GM12878 (cell line): Measurements from ENCODE around the gene SLC66A1. TPM values are rescaled to one million over a fixed set of nuclear protein-coding genes. Genes with fewer than 3 reads are reported as not detected.

Experiments used
- ATAC-seq: fragments of 200-7000 bp; cut with Tn5 transposase; 3 replicates; pipeline ENCODE4 v1.9.1; 2020; ENCODE audit warnings: mild to moderate bottlenecking, moderate library complexity
- BruUV-seq: library from RNA; stranded (reverse); fragments of 400-500 nt; replicated peaks from 2 replicates; lab custom pipeline; 2021; lab: Mats Ljungman, UMichigan
- CTCF ChIA-PET: fragments of 300-600 bp; sonication (Branson Sonifier 250); formaldehyde crosslinking; extraction: SDS; loops from one replicate; lab custom pipeline; 2021; ENCODE audit warnings: inconsistent platforms; lab: Yijun Ruan, JAX
- POLR2A ChIA-PET: fragments of 350-600 bp; formaldehyde crosslinking; extraction: SDS; loops from one replicate; lab custom pipeline; 2021; ENCODE audit warnings: inconsistent platforms; lab: Charles Lee
- RAD21 ChIA-PET: fragments of 300-600 bp; sonication (Branson Sonifier 250); formaldehyde crosslinking; loops from one replicate; lab custom pipeline; 2023; ENCODE audit warnings: antibody characterized with exemption; ENCODE audit not compliant: unreplicated experiment; lab: Charles Lee
- SMC1A ChIA-PET: fragments of 300-600 bp; sonication (Branson Sonifier 250); formaldehyde crosslinking; loops from one replicate; lab custom pipeline; 2023; ENCODE audit not compliant: unreplicated experiment, uncharacterized antibody; lab: Charles Lee
- DNase-seq: peaks from one replicate; pipeline ENCODE4 v3.0.0-alpha.2; 2011; ENCODE audit warnings: low read depth, low spot score
- FAIRE-seq: peaks from 3 replicates; lab custom pipeline; 2011; peaks lifted over from hg19 to GRCh38; lab: Jason Lieb, UNC
- H2AFZ ChIP-seq: 2 replicates; pipeline ENCODE4 v1.6.0; 2011; ENCODE audit warnings: low read depth, low read length, control low read depth; ENCODE audit not compliant: control insufficient read depth
- H3K27ac ChIP-seq: 2 replicates; pipeline ENCODE4 v1.5.1; 2011; ENCODE audit warnings: control low read depth; ENCODE audit not compliant: control insufficient read depth, insufficient read depth
- H3K27me3 ChIP-seq, 2 experiments: replicated peaks in 1 of 2; 2 replicates each; pipeline versions ENCODE4 v1.6.0 to v1.6.1; 2011; ENCODE audit warnings: low read length in 1 of 2; ENCODE audit not compliant: control insufficient read depth in 2 of 2, insufficient read depth in 2 of 2
- H3K36me3 ChIP-seq, 2 experiments: 2 replicates each; pipeline ENCODE4 v1.5.1; 2011; ENCODE audit warnings: low read length in 1 of 2; ENCODE audit not compliant: control insufficient read depth in 2 of 2, insufficient read depth in 2 of 2
- H3K4me1 ChIP-seq: 2 replicates; pipeline ENCODE4 v1.6.1; 2011; ENCODE audit warnings: mild to moderate bottlenecking, low read length, moderate library complexity, mixed read lengths; ENCODE audit not compliant: control insufficient read depth, insufficient read depth
- H3K4me2 ChIP-seq: 2 replicates; pipeline ENCODE4 v1.6.0; 2011; ENCODE audit warnings: control low read depth; ENCODE audit not compliant: control insufficient read depth, insufficient read depth
- H3K4me3 ChIP-seq: fragments of 200-600 bp; sonication (generic); 2 replicates; pipeline ENCODE4 v1.5.1; 2016
- H3K79me2 ChIP-seq: 2 replicates; pipeline ENCODE4 v1.6.0; 2011; ENCODE audit warnings: low read length; ENCODE audit not compliant: control insufficient read depth, insufficient read depth
- H3K9ac ChIP-seq: 2 replicates; pipeline ENCODE4 v1.8.0; 2011; ENCODE audit warnings: low read length, control low read depth, mixed read lengths; ENCODE audit not compliant: control insufficient read depth, insufficient read depth
- H3K9me3 ChIP-seq: replicated peaks from 3 replicates; pipeline ENCODE4 v1.5.1; 2011; ENCODE audit warnings: mild to moderate bottlenecking, low read length; ENCODE audit not compliant: control insufficient read depth, insufficient read depth
- H4K20me1 ChIP-seq: 2 replicates; pipeline ENCODE4 v1.6.0; 2011; ENCODE audit not compliant: control insufficient read depth, insufficient read depth
- BCL11A ChIP-seq: IDR thresholded peaks from 2 replicates; pipeline ENCODE4 v1.6.1; 2011; ENCODE audit warnings: low read depth, low read length
- BHLHE40 ChIP-seq, 2 experiments: fragments of 450-650 bp in 1 of 2; IDR thresholded peaks; 2 replicates each; pipeline ENCODE4 v1.6.1; 2011 to 2017; ENCODE audit warnings: low read depth in 2 of 2, borderline replicate concordance in 1 of 2, improper control_type of control experiment in 1 of 2, low read length in 1 of 2, mild to moderate bottlenecking in 1 of 2
- KDM1A ChIP-seq: fragments of 200-600 bp; sonication (generic); IDR thresholded peaks from 2 replicates; pipeline ENCODE4 v1.6.1; 2016; ENCODE audit warnings: borderline replicate concordance
- MTA2 ChIP-seq: fragments of 450-650 bp; IDR thresholded peaks from 2 replicates; pipeline ENCODE4 v1.6.1; 2016; ENCODE audit warnings: low read depth, mild to moderate bottlenecking, moderate library complexity
- NR2F1 ChIP-seq: fragments of 450-650 bp; conservative IDR thresholded peaks from 2 replicates; pipeline ENCODE4 v1.6.1; 2017; ENCODE audit warnings: mild to moderate bottlenecking
- SIN3A ChIP-seq: IDR thresholded peaks from 2 replicates; pipeline ENCODE4 v1.6.1; 2012; ENCODE audit warnings: low read depth, low read length, improper control_type of control experiment
- TARDBP ChIP-seq: IDR thresholded peaks from 2 replicates; pipeline ENCODE4 v1.6.1; 2016; ENCODE audit warnings: borderline replicate concordance
- WGBS: methylation state at CpG from one replicate; pipeline ENCODE4 v1.1.6; 2016; ENCODE audit warnings: low lambda C conversion rate; ENCODE audit not compliant: insufficient replicate concordance, insufficient coverage; ENCODE audit errors: missing lambda C conversion rate; 5-methylcytosine and 5-hydroxymethylcytosine counted together
- in situ Hi-C: fragments of 300-500 bp; cut with MboI; formaldehyde crosslinking; loops from 9 replicates; pipeline ENCODE4 v1.14.3; 2018; ENCODE audit warnings: mixed read lengths
- intact Hi-C: fragments of 100-400 bp; cut with micrococcal nuclease; formaldehyde crosslinking; loops from one replicate; pipeline ENCODE4 v1.14.2; 2022; ENCODE audit not compliant: unreplicated experiment
- polyA plus RNA-seq, 11 experiments: library from polyadenylated mRNA; depleted of rRNA in 4 of 11; unstranded in 6 of 11; stranded (reverse) in 5 of 11; fragments of >200 nt; fragmentation: Nextera tagmentation in 4 of 11; fragmentation: Illumina TruSeq in 1 of 11; extraction: Ambion mirVana in 4 of 11; extraction: Trizol in 1 of 11; gene quantifications; 1 replicate in 1 of 11; 2 replicates in 10 of 11; pipeline versions ENCODE4 v1.2.1 to v1.2.3, GENCODE V29; 2011 to 2016; ENCODE audit warnings: inconsistent platforms in 2 of 11, missing spikeins in 2 of 11, low read depth in 1 of 11
- total RNA-seq, 4 experiments: library from RNA; depleted of rRNA in 3 of 4; stranded (reverse); fragments of >200 nt in 3 of 4; fragmentation: Illumina TruSeq in 1 of 4; extraction: Trizol in 1 of 4; gene quantifications; 2 replicates each; pipeline versions ENCODE4 v1.2.1 to v1.2.3, GENCODE V29; 2013 to 2021
- TF ChIP-seq, protein P1 (sequence below): IDR thresholded peaks from 2 replicates; pipeline ENCODE4 v1.6.1; 2012; ENCODE audit warnings: low read depth, low read length, improper control_type of control experiment
- TF ChIP-seq, protein P2 (sequence below): fragments of 450-650 bp; IDR thresholded peaks from 2 replicates; pipeline ENCODE4 v1.6.1; 2018; ENCODE audit warnings: borderline replicate concordance, mild to moderate bottlenecking; ENCODE audit not compliant: partially characterized antibody

Gene SLC66A1
- total and polyA plus RNA-seq, 10 of the 15 experiments (the other 5 are each of a cell fraction or from before 2014, with no cell fraction given) = 0.58 to 22.0 (median 10.2) TPM

DNA sequence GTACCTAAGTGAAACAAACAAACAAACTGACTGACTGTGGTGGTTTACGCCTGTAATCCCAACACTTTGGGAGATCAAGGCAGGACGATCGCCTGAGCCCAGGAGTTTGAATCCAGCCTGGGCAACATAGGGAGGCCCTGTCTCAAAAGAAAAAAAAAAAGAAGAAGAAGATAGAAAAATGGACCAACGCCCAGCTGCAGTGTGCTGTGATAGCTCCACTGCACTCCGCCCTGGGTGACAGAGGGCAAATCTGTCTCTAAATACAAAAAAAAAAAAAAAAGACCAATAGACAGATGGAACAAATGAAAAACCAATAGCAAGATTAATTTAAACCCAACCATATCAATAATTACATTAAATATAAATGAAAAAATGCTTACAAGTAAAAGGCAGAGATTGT, 37.5 kb upstream of the SLC66A1 start:
- BruUV-seq = no TSS peak
- peaks cover 2% of the 10 kb centered on the region; the same call in 1 of the 3 replicates for H3K9me3 ChIP-seq
- FAIRE-seq (no peak), ATAC-seq (no peak), DNase-seq (no peak)
- H3K27me3 ChIP-seq = no peaks in the 10 kb centered on the region
- no peak overlapping the region for H3K4me2 ChIP-seq
- ChIA-PET SMC1A (no interaction called here), CTCF (no interaction called here), RAD21 (no interaction called here), POLR2A (no interaction called here)
- H3K79me2 ChIP-seq = no peaks in the 10 kb centered on the region
- H3K9ac ChIP-seq = no peak overlapping the region
- in situ Hi-C loops = no loop called here
- H3K4me1 ChIP-seq = no peaks in the 10 kb centered on the region
- no peak overlapping the region for H2AFZ ChIP-seq
- WGBS = 89% methylated on average over 5 of the region's 5 CpGs
- intact Hi-C loops = no loop called here
- no peak overlapping the region for H3K4me3 ChIP-seq
- H4K20me1 ChIP-seq = no peaks in the 10 kb centered on the region
- TF ChIP-seq BHLHE40 (IDR thresholded peaks at IDR 0.05; ENCODE audit: borderline replicate concordance in 1 of 2, low read depth in 2 of 2, low read length in 1 of 2) (no peak), SIN3A (no peak), NR2F1 (no peak), BCL11A (no peak), KDM1A (no peak), MTA2 (no peak), TARDBP (no peak)
- TF ChIP-seq, protein P1, sequence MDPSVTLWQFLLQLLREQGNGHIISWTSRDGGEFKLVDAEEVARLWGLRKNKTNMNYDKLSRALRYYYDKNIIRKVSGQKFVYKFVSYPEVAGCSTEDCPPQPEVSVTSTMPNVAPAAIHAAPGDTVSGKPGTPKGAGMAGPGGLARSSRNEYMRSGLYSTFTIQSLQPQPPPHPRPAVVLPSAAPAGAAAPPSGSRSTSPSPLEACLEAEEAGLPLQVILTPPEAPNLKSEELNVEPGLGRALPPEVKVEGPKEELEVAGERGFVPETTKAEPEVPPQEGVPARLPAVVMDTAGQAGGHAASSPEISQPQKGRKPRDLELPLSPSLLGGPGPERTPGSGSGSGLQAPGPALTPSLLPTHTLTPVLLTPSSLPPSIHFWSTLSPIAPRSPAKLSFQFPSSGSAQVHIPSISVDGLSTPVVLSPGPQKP = no peak
- TF ChIP-seq, protein P2, sequence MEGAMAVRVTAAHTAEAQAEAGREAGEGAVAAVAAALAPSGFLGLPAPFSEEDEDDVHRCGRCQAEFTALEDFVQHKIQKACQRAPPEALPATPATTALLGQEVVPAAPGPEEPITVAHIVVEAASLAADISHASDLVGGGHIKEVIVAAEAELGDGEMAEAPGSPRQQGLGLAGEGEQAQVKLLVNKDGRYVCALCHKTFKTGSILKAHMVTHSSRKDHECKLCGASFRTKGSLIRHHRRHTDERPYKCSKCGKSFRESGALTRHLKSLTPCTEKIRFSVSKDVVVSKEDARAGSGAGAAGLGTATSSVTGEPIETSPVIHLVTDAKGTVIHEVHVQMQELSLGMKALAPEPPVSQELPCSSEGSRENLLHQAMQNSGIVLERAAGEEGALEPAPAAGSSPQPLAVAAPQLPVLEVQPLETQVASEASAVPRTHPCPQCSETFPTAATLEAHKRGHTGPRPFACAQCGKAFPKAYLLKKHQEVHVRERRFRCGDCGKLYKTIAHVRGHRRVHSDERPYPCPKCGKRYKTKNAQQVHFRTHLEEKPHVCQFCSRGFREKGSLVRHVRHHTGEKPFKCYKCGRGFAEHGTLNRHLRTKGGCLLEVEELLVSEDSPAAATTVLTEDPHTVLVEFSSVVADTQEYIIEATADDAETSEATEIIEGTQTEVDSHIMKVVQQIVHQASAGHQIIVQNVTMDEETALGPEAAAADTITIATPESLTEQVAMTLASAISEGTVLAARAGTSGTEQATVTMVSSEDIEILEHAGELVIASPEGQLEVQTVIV = no peak
- no peaks in the 10 kb centered on the region for H3K36me3 ChIP-seq
- H3K27ac ChIP-seq = no peak overlapping the region
